ENCODE measurements around the gene ERN1. TPM values are rescaled to one million over a fixed set of nuclear protein-coding genes. Genes with fewer than 3 reads are reported as not detected.
"Not testable (repeated sequence)": the region's sequence is repeated elsewhere in the genome, so short reads cannot be mapped to it uniquely, and the experiment has no call there.

The ERN1 gene
- total RNA-seq, 1 donor from 2014 or later: 20.6 TPM

DNA sequence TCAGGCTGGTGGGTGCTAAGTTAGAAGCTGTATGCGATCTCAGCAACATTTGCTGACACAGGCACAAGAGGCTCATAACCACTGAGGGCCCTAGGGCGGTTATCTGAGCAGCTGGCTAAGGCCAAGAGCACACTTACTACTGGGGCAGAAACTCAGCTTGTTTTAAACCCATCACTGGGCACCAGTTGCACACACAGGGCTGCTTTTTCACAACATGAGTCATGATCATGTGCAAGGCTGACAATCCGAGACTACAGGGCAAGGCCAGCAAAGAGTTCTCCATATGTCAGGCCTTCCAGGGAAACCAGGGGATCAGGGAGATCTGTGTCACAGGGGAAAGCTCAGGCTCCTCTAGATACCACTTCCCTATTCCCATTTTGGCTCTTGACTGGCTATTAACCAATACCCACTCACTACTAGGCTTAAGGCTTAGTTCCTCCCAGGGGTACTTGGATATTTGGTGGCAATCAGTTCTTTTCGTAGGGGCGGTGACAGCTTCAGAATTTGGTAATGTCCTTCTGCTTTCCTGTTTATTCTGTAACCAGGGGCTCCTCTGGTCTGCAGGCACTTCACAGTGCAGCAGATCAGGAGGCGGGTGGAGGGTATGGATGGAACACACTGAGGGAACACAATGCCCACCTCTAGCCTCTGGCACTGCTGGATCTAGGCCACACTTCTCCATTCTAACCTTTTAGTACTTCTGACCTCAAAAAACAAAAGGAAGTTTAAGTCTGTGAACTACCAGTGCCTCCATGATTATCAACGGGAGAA lies 44.9 kb upstream of the ERN1 start:
- H3K27me3 Mint-ChIP-seq (ENCODE audit: low read depth): no peaks in the 10 kb centered on the region
- DNase-seq (ENCODE audit: low spot score in 2 of 2, unreplicated experiment in 2 of 2): no peak
- H3K4me3 Mint-ChIP-seq: no peak overlapping the region
- H3K9me3 Mint-ChIP-seq: no peaks in the 10 kb centered on the region
- H3K36me3 Mint-ChIP-seq: peaks cover 30% of the 10 kb centered on the region
- H3K4me1 Mint-ChIP-seq: peaks cover under 1% of the 10 kb centered on the region
- no peak overlapping the region for H3K27ac Mint-ChIP-seq
- no peak for TF ChIP-seq CTCF (IDR thresholded peaks at IDR 0.05; ENCODE audit: unreplicated experiment)

DNA sequence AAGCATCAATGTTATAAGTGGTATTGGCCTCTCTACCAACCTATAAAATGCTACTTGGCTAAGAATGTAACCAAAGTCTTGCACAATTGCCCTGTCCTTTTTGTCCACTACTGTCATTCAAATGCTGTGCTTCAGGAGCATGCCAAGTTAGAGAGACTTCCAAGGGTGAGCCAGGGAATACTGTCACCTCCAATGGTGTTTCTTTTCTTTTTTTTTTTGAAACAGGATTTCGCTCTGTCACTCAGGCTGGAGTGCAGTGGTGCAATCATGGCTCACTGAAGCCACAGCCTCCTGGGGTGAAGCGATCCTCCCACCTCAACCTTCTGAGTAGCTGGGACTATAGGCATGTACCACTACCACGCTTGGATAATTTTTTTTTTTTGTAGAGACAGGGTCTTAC lies 43.7 kb upstream of the ERN1 start:
- Mint-ChIP-seq H3K36me3 (peaks cover 19% of the 10 kb centered on the region), H3K27ac (no peak overlapping the region)
- DNase-seq (ENCODE audit: low spot score in 2 of 2, unreplicated experiment in 2 of 2): no peak

DNA sequence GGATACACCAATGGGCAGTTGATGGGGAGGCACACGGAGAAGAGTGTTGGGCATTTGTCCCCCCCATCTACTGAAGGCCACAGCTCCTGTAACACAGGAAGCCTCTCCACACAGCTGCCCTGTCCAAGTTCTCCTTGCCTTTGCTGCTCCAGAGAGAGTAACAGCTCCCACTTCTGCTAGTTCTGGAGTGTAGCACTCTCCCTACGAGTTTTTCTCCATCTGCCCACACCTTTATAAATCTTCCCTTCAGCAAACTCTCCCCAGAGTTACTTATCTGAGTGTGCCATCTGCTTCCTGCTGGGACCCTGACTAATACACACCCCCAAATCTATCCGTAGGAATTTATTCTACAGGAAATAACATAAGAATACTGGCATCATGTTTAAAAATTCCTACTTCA lies 42.6 kb upstream of the ERN1 start:
- Mint-ChIP-seq H3K9me3 (no peaks in the 10 kb centered on the region), H3K27me3 (ENCODE audit: low read depth) (no peaks in the 10 kb centered on the region), H3K36me3 (peaks cover 17% of the 10 kb centered on the region), H3K4me1 (no peaks in the 10 kb centered on the region), H3K27ac (no peak overlapping the region), H3K4me3 (no peak overlapping the region)
- DNase-seq (ENCODE audit: low spot score in 2 of 2, unreplicated experiment in 2 of 2): no peak
- no peak for TF ChIP-seq CTCF (IDR thresholded peaks at IDR 0.05; ENCODE audit: unreplicated experiment)

More for the DNA sequence above, 43.7 kb upstream of the ERN1 start:
- no peak for TF ChIP-seq CTCF (IDR thresholded peaks at IDR 0.05; ENCODE audit: unreplicated experiment)
- H3K9me3 Mint-ChIP-seq: no peaks in the 10 kb centered on the region
- no peaks in the 10 kb centered on the region for H3K27me3 Mint-ChIP-seq (ENCODE audit: low read depth)
- H3K4me1 Mint-ChIP-seq: no peaks in the 10 kb centered on the region
- H3K4me3 Mint-ChIP-seq: no peak overlapping the region

DNA sequence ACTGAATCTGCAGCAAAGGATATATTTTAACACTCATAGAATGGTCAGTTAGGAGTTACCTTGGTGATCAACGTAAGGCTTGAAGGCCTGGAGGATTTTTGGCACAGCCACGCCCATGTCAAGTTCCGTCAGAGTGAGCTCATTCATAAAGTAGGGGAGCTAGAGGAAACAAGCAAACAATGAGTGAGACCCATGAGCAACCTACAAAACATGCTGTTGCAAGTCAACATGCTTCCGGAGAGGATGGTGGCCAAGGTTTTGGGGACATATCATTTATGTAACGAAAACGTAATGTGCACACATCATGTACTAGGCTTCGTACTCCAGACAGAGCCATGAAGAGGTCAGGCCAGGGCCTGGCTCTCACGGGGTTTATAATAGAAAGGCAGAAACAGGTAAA lies 41.1 kb upstream of the ERN1 start:
- no peak for TF ChIP-seq CTCF (IDR thresholded peaks at IDR 0.05; ENCODE audit: unreplicated experiment)
- no peak overlapping the region for H3K4me3 Mint-ChIP-seq
- peaks cover 25% of the 10 kb centered on the region for H3K36me3 Mint-ChIP-seq
- no peaks in the 10 kb centered on the region for H3K9me3 Mint-ChIP-seq
- H3K27ac Mint-ChIP-seq: no peak overlapping the region
- no peak for DNase-seq (ENCODE audit: low spot score in 2 of 2, unreplicated experiment in 2 of 2)
- no peaks in the 10 kb centered on the region for H3K4me1 Mint-ChIP-seq
- H3K27me3 Mint-ChIP-seq (ENCODE audit: low read depth): no peaks in the 10 kb centered on the region

DNA sequence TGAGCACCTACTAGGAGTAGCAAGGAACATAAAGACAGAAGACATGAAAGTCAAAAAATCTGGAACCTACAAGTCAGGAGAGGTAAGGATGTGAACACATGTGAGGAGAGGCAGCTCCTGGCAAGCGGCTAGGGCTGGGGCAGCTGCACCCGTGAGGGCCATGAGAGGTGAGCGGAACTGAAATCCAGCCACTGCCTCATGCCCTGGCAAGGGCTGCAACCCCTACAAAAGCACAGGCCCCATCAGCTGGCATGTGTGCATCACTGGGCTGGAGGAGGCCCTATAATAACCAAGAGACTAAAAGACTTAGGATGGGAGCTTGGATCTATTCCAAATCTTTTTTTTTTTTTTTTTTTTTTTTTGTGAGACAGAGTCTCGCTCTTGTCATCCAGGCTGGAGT lies 40.3 kb upstream of the ERN1 start:
- H3K4me1 Mint-ChIP-seq: no peaks in the 10 kb centered on the region
- H3K27me3 Mint-ChIP-seq (ENCODE audit: low read depth): no peaks in the 10 kb centered on the region
- peaks cover 25% of the 10 kb centered on the region for H3K36me3 Mint-ChIP-seq
- H3K4me3 Mint-ChIP-seq: no peak overlapping the region
- DNase-seq (ENCODE audit: low spot score in 2 of 2, unreplicated experiment in 2 of 2): no peak
- no peak for TF ChIP-seq CTCF (IDR thresholded peaks at IDR 0.05; ENCODE audit: unreplicated experiment)
- H3K27ac Mint-ChIP-seq: no peak overlapping the region
- H3K9me3 Mint-ChIP-seq: no peaks in the 10 kb centered on the region

GRCh38 chr17:64167666-64168065 lies 37.7 kb upstream of the ERN1 start:
- DNase-seq (ENCODE audit: low spot score in 2 of 2, unreplicated experiment in 2 of 2); H3K4me1 Mint-ChIP-seq; H3K27me3 Mint-ChIP-seq (ENCODE audit: low read depth); H3K27ac Mint-ChIP-seq; H3K4me3 Mint-ChIP-seq; H3K9me3 Mint-ChIP-seq: not testable (repeated sequence)
- H3K36me3 Mint-ChIP-seq: peaks cover 19% of the 10 kb centered on the region
